Endothelial cell of umbilical vein (primary cell): ENCODE results near the gene TAS2R13. TPM values are rescaled to one million over a fixed set of nuclear protein-coding genes. Genes with fewer than 3 reads are reported as not detected.

Experiments
- BruUV-seq: library from RNA; stranded (reverse); fragments of 400-500 nt; replicated peaks from 2 replicates; lab custom pipeline; 2021; lab: Mats Ljungman, UMichigan
- CTCF ChIA-PET: fragments of 300-600, 350-600 bp; sonication (Branson Sonifier 250); formaldehyde crosslinking; loops from one replicate; lab custom pipeline; 2021; ENCODE audit warnings: antibody characterized with exemption, inconsistent platforms; lab: Charles Lee
- POLR2A ChIA-PET: fragments of 300-600, 350-600 bp; sonication (Branson Sonifier 250); formaldehyde crosslinking; loops from one replicate; lab custom pipeline; 2021; ENCODE audit warnings: antibody characterized with exemption, inconsistent platforms; lab: Charles Lee
- DNase-seq: peaks from one replicate; pipeline ENCODE4 v3.0.0-alpha.2; 2011; ENCODE audit warnings: low read depth, low spot score
- FAIRE-seq: peaks from 2 replicates; lab custom pipeline; 2011; peaks lifted over from hg19 to GRCh38; lab: Jason Lieb, UNC
- H2AFZ ChIP-seq: 2 replicates; pipeline ENCODE4 v1.6.0; 2012; ENCODE audit warnings: low read depth, low read length, control low read depth, inconsistent platforms
- H3K27ac ChIP-seq: 2 replicates; pipeline ENCODE4 v1.5.1; 2011; ENCODE audit warnings: low read depth, mild to moderate bottlenecking, control low read depth, low read length, moderate library complexity; ENCODE audit not compliant: insufficient read depth
- H3K27me3 ChIP-seq, 2 experiments: 2 replicates each; pipeline versions ENCODE4 v1.6.0 to v1.6.1; 2011; ENCODE audit warnings: low read length in 2 of 2, mixed read lengths in 1 of 2; ENCODE audit not compliant: control insufficient read depth in 2 of 2, insufficient read depth in 2 of 2
- H3K36me3 ChIP-seq, 2 experiments: 2 replicates in 1 of 2; 3 replicates in 1 of 2; pipeline ENCODE4 v1.5.1; 2011; ENCODE audit warnings: low read length in 2 of 2, mild to moderate bottlenecking in 1 of 2, moderate library complexity in 1 of 2; ENCODE audit not compliant: control insufficient read depth in 2 of 2, insufficient read depth in 2 of 2; ENCODE audit errors: extremely low read depth in 1 of 2
- H3K4me1 ChIP-seq: 3 replicates; pipeline ENCODE4 v1.5.1; 2011; ENCODE audit warnings: mild to moderate bottlenecking, low read length; ENCODE audit not compliant: control insufficient read depth, insufficient read depth; ENCODE audit errors: extremely low read depth
- H3K4me2 ChIP-seq: 2 replicates; pipeline ENCODE4 v1.6.1; 2011; ENCODE audit warnings: low read length, control low read depth, mixed read lengths; ENCODE audit not compliant: insufficient read depth
- H3K4me3 ChIP-seq, 3 experiments: fragments of 200-600 bp in 1 of 3; sonication (generic), shearing (Covaris generic) in 1 of 3; replicated peaks in 1 of 3; 2 replicates each; pipeline ENCODE4 v1.5.1; 2011 to 2016; ENCODE audit warnings: control low read depth in 3 of 3, low read length in 3 of 3, mild to moderate bottlenecking in 2 of 3, inconsistent platforms in 1 of 3, low read depth in 1 of 3, moderate library complexity in 1 of 3; ENCODE audit not compliant: insufficient read depth in 1 of 3
- H3K79me2 ChIP-seq: 2 replicates; pipeline ENCODE4 v1.6.0; 2012; ENCODE audit warnings: low read length, inconsistent platforms; ENCODE audit not compliant: control insufficient read depth, insufficient read depth
- H3K9ac ChIP-seq: replicated peaks from 2 replicates; pipeline ENCODE3; 2011; ENCODE audit warnings: low read length, control low read depth; ENCODE audit not compliant: insufficient read depth; ENCODE audit errors: extremely low read depth
- H3K9me1 ChIP-seq: replicated peaks from 3 replicates; pipeline ENCODE4 v1.6.0; 2011; ENCODE audit warnings: mild to moderate bottlenecking, low read length; ENCODE audit not compliant: control insufficient read depth, insufficient read depth; ENCODE audit errors: extremely low read depth
- H3K9me3 ChIP-seq: replicated peaks from 2 replicates; pipeline ENCODE4 v1.5.1; 2012; ENCODE audit warnings: low read length, inconsistent platforms; ENCODE audit not compliant: control insufficient read depth, insufficient read depth
- H4K20me1 ChIP-seq: replicated peaks from 2 replicates; pipeline ENCODE3; 2011; ENCODE audit warnings: mild to moderate bottlenecking, low read length; ENCODE audit not compliant: control insufficient read depth, insufficient read depth; ENCODE audit errors: extremely low read depth
- EZH2 ChIP-seq: IDR thresholded peaks from 2 replicates; pipeline ENCODE4 v1.6.1; 2012; ENCODE audit warnings: borderline replicate concordance, low read depth, mild to moderate bottlenecking, moderate library complexity, low read length, inconsistent platforms; ENCODE audit not compliant: severe bottlenecking
- FOS ChIP-seq: IDR thresholded peaks from 2 replicates; pipeline ENCODE4 v1.6.1; 2011; ENCODE audit warnings: mild to moderate bottlenecking, low read length, moderate library complexity, borderline replicate concordance; ENCODE audit not compliant: insufficient read depth
- GATA2 ChIP-seq: IDR thresholded peaks from 2 replicates; pipeline ENCODE4 v1.7.0; 2011; ENCODE audit warnings: low read depth, mild to moderate bottlenecking, moderate library complexity, mixed read lengths, low read length; ENCODE audit not compliant: insufficient read length, insufficient read depth
- JUN ChIP-seq: IDR thresholded peaks from 2 replicates; pipeline ENCODE4 v1.6.1; 2011; ENCODE audit warnings: borderline replicate concordance, low read depth; ENCODE audit not compliant: insufficient read length, insufficient read depth
- MYC ChIP-seq: IDR thresholded peaks from one replicate; pipeline ENCODE4 v1.6.1; 2011; ENCODE audit warnings: mild to moderate bottlenecking, low read depth, low read length
- POLR2A ChIP-seq: IDR thresholded peaks from 2 replicates; pipeline ENCODE4 v1.6.1; 2012; ENCODE audit warnings: low read depth, mild to moderate bottlenecking, control low read depth, low read length
- POLR2AphosphoS5 ChIP-seq: IDR thresholded peaks from 2 replicates; pipeline ENCODE4 v1.6.1; 2012; ENCODE audit warnings: low read depth, mild to moderate bottlenecking, control low read depth, low read length, moderate library complexity; ENCODE audit not compliant: insufficient read depth
- dilution Hi-C: fragments of 300-500 bp; cut with MboI; formaldehyde crosslinking; loops from one replicate; pipeline ENCODE4 v1.15.0; 2019; ENCODE audit warnings: low sequenced_read_pairs; ENCODE audit not compliant: extremely low pct_ligation_motif_present
- intact Hi-C: fragments of 100-400 bp; cut with micrococcal nuclease; formaldehyde crosslinking; loops from one replicate; pipeline ENCODE4 v1.10.0; 2022
- polyA plus RNA-seq, 4 experiments: library from polyadenylated mRNA; depleted of rRNA in 3 of 4; stranded (reverse) in 3 of 4; unstranded in 1 of 4; fragments of >200 nt; gene quantifications; 2 replicates each; pipeline versions ENCODE4 v1.2.1 to v1.2.3, GENCODE V29; 2011 to 2012; ENCODE audit warnings: missing spikeins in 1 of 4
- total RNA-seq: library from RNA; stranded (reverse); gene quantifications from 2 replicates; pipeline ENCODE4 v1.2.3, GENCODE V29; 2021
- TF ChIP-seq, protein P1 (sequence below): IDR thresholded peaks from 2 replicates; pipeline ENCODE4 v1.6.1; 2011; ENCODE audit not compliant: insufficient read depth, insufficient read length
- TF ChIP-seq, protein P2 (sequence below), 2 donors: IDR thresholded peaks; 1 replicate in 1 of 2; 2 replicates in 1 of 2; pipeline ENCODE4 v1.5.1; 2011; ENCODE audit warnings: low read length in 2 of 2, mild to moderate bottlenecking in 2 of 2, moderate library complexity in 2 of 2, control low read depth in 1 of 2, inconsistent platforms in 1 of 2, low read depth in 1 of 2; ENCODE audit not compliant: insufficient read depth in 1 of 2; ENCODE audit errors: extremely low read depth in 1 of 2

TAS2R13 gene
- total and polyA plus RNA-seq, 2 donors (not counting 3 experiments of a cell fraction or from before 2014, with no cell fraction given): 0.04 to 1.7 TPM

DNA sequence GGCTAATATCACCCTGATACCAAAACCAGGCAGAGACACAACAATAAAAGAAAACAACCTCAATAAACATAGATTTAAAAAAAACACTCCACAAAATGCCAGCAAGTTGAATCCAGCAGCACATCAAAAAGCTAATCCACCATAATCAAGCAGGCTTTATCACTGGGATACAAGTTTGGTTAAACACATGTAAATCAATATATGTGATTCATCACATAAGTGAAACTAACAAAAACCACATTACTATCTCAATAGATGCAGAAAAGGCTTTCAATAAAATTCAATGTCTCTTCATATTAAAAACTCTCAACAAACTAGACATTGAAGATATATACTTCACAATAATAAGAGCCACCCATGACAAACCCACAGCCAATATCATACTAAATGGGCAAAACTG, 46.7 kb upstream of the TAS2R13 start:
- BruUV-seq: no TSS peak
- FAIRE-seq: no peak
- no peaks in the 10 kb centered on the region for H3K9me1 ChIP-seq

More for the DNA sequence above, 46.7 kb upstream of the TAS2R13 start:
- H3K27me3 ChIP-seq: no peaks in the 10 kb centered on the region
- no peak overlapping the region for H3K4me2 ChIP-seq
- no peaks in the 10 kb centered on the region for H4K20me1 ChIP-seq
- no peak overlapping the region for H3K9ac ChIP-seq
- ChIA-PET CTCF (no interaction called here), POLR2A (no interaction called here)
- intact Hi-C loops (no loop called here), dilution Hi-C loops (no loop called here)
- DNase-seq: no peak
- H2AFZ ChIP-seq: no peak overlapping the region
- TF ChIP-seq JUN: no peak
- no peak for TF ChIP-seq FOS
- TF ChIP-seq, protein P1, sequence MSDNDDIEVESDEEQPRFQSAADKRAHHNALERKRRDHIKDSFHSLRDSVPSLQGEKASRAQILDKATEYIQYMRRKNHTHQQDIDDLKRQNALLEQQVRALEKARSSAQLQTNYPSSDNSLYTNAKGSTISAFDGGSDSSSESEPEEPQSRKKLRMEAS: no peak
- no peak for TF ChIP-seq GATA2
- no peak for TF ChIP-seq POLR2A
- TF ChIP-seq EZH2: no peak
- TF ChIP-seq POLR2AphosphoS5: no peak
- no peak for TF ChIP-seq MYC
- TF ChIP-seq, protein P2, sequence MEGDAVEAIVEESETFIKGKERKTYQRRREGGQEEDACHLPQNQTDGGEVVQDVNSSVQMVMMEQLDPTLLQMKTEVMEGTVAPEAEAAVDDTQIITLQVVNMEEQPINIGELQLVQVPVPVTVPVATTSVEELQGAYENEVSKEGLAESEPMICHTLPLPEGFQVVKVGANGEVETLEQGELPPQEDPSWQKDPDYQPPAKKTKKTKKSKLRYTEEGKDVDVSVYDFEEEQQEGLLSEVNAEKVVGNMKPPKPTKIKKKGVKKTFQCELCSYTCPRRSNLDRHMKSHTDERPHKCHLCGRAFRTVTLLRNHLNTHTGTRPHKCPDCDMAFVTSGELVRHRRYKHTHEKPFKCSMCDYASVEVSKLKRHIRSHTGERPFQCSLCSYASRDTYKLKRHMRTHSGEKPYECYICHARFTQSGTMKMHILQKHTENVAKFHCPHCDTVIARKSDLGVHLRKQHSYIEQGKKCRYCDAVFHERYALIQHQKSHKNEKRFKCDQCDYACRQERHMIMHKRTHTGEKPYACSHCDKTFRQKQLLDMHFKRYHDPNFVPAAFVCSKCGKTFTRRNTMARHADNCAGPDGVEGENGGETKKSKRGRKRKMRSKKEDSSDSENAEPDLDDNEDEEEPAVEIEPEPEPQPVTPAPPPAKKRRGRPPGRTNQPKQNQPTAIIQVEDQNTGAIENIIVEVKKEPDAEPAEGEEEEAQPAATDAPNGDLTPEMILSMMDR (IDR thresholded peaks at IDR 0.05; ENCODE audit: extremely low read depth in 1 of 2, insufficient read depth in 1 of 2, low read depth in 1 of 2, low read length in 2 of 2): no peak
- H3K9me3 ChIP-seq: no peaks in the 10 kb centered on the region
- H3K4me3 ChIP-seq: no peak overlapping the region
- no peak overlapping the region for H3K27ac ChIP-seq
- no peaks in the 10 kb centered on the region for H3K79me2 ChIP-seq
- no peaks in the 10 kb centered on the region for H3K4me1 ChIP-seq
- no peaks in the 10 kb centered on the region for H3K36me3 ChIP-seq
